Gastrocnemius medialis (tissue), 4 donors: Measurements from ENCODE around the gene TMEM117. TPM values are rescaled to one million over a fixed set of nuclear protein-coding genes. Genes with fewer than 3 reads are reported as not detected.

Experiments
- ATAC-seq, 2 donors: fragments of 150-250 bp; one replicate each; pipeline ENCODE4 v1.9.1; 2016
- DNase-seq, 2 donors: peaks; one replicate each; pipeline ENCODE4 v3.0.0-alpha.2; 2019
- H3K27ac ChIP-seq, 4 donors: fragments of 200-600 bp; sonication (generic); 1 replicate in 1 of 4; 2 replicates in 3 of 4; pipeline ENCODE4 v1.5.1; 2016 to 2018; ENCODE audit warnings: mild to moderate bottlenecking in 2 of 4, moderate library complexity in 1 of 4
- H3K27me3 ChIP-seq, 3 donors: fragments of 200-600 bp; sonication (generic) in 2 of 3; 1 replicate in 1 of 3; 2 replicates in 2 of 3; pipeline versions ENCODE4 v1.5.1 to v1.6.0; 2016 to 2019; ENCODE audit warnings: mild to moderate bottlenecking in 1 of 3, moderate library complexity in 1 of 3
- H3K36me3 ChIP-seq, 2 donors: fragments of 200-600 bp; sonication (generic) in 1 of 2; one replicate each; pipeline ENCODE4 v1.5.1; 2017 to 2018
- H3K4me1 ChIP-seq, 2 donors: fragments of 200-600 bp; sonication (generic) in 1 of 2; one replicate each; pipeline ENCODE4 v1.5.1; 2016 to 2017; ENCODE audit warnings: mild to moderate bottlenecking in 2 of 2
- H3K4me3 ChIP-seq, 4 donors: fragments of 200-600 bp; sonication (generic) in 3 of 4; 1 replicate in 1 of 4; 2 replicates in 3 of 4; pipeline ENCODE4 v1.5.1; 2016 to 2019; ENCODE audit warnings: mild to moderate bottlenecking in 2 of 4
- H3K9me3 ChIP-seq, 3 donors: fragments of 200-600 bp; sonication (generic) in 2 of 3; 1 replicate in 1 of 3; 2 replicates in 2 of 3; pipeline ENCODE4 v1.5.1; 2016 to 2019
- POLR2A ChIP-seq, 2 donors: fragments of 450-650 bp; IDR thresholded peaks; one replicate each; pipeline ENCODE4 v1.6.1; 2017; ENCODE audit warnings: antibody characterized with exemption in 2 of 2, mild to moderate bottlenecking in 2 of 2, moderate library complexity in 2 of 2
- in situ Hi-C, 4 donors: fragments of 200-750 bp; cut with MboI; loops; one replicate each; pipeline versions ENCODE4 v1.15.0 to v1.8.0; 2017; ENCODE audit warnings: low sequenced_read_pairs in 4 of 4
- intact Hi-C: fragments of 100-400 bp; cut with DNase I; formaldehyde crosslinking; loops from one replicate; pipeline ENCODE4 v1.15.1; 2023; ENCODE audit warnings: low total_unique reads
- total RNA-seq, 4 donors: library from RNA; depleted of rRNA; stranded (reverse); fragments of >200 nt; gene quantifications; one replicate each; pipeline versions ENCODE4 v1.1.0 to v1.2.3, GENCODE V29; 2016
- TF ChIP-seq, protein P1 (sequence below), 5 experiments: fragments of 450-650 bp in 3 of 5; fragments of 200-600 bp in 2 of 5; sonication (generic) in 2 of 5; IDR thresholded peaks in 4 of 5; conservative IDR thresholded peaks in 1 of 5; 1 replicate in 4 of 5; 2 replicates in 1 of 5; pipeline ENCODE4 v1.5.1; 2016 to 2019; ENCODE audit warnings: antibody characterized with exemption in 5 of 5, mild to moderate bottlenecking in 3 of 5, moderate library complexity in 3 of 5

Gene TMEM117
- total RNA-seq, 4 donors from 2014 or later: 3.5 to 19.4 (median 6.1) TPM

GRCh38 chr12:43824207-43824775 is 11.6 kb upstream of the TMEM117 start:
- in situ Hi-C loops (no loop called here), intact Hi-C loops (no loop called here)
- Histone ChIP-seq H3K9me3 (no peaks in the 10 kb centered on the region), H3K27ac (no peak overlapping the region), H3K27me3 (no peaks in the 10 kb centered on the region), H3K4me3 (no peak overlapping the region), H3K4me1 (no peaks in the 10 kb centered on the region), H3K36me3 (no peaks in the 10 kb centered on the region)
- ATAC-seq (no peak), DNase-seq (no peak)
- TF ChIP-seq POLR2A (IDR thresholded peaks at IDR 0.05): no peak

GRCh38 chr12:43826681-43827080 is 9.2 kb upstream of the TMEM117 start:
- ATAC-seq (no peak), DNase-seq (no peak)
- no peaks in the 10 kb centered on the region for H3K4me1 ChIP-seq
- no peak overlapping the region for H3K27ac ChIP-seq
- H3K4me3 ChIP-seq: no peak overlapping the region
- no peaks in the 10 kb centered on the region for H3K9me3 ChIP-seq
- H3K27me3 ChIP-seq: no peaks in the 10 kb centered on the region
- intact Hi-C loops (no loop called here), in situ Hi-C loops (no loop called here)
- H3K36me3 ChIP-seq: no peaks in the 10 kb centered on the region
- TF ChIP-seq, protein P1, sequence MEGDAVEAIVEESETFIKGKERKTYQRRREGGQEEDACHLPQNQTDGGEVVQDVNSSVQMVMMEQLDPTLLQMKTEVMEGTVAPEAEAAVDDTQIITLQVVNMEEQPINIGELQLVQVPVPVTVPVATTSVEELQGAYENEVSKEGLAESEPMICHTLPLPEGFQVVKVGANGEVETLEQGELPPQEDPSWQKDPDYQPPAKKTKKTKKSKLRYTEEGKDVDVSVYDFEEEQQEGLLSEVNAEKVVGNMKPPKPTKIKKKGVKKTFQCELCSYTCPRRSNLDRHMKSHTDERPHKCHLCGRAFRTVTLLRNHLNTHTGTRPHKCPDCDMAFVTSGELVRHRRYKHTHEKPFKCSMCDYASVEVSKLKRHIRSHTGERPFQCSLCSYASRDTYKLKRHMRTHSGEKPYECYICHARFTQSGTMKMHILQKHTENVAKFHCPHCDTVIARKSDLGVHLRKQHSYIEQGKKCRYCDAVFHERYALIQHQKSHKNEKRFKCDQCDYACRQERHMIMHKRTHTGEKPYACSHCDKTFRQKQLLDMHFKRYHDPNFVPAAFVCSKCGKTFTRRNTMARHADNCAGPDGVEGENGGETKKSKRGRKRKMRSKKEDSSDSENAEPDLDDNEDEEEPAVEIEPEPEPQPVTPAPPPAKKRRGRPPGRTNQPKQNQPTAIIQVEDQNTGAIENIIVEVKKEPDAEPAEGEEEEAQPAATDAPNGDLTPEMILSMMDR (IDR thresholded peaks at IDR 0.05 in 4 of 5, conservative IDR thresholded peaks at IDR 0.05 in 1 of 5): no peak
- TF ChIP-seq POLR2A (IDR thresholded peaks at IDR 0.05): no peak

DNA sequence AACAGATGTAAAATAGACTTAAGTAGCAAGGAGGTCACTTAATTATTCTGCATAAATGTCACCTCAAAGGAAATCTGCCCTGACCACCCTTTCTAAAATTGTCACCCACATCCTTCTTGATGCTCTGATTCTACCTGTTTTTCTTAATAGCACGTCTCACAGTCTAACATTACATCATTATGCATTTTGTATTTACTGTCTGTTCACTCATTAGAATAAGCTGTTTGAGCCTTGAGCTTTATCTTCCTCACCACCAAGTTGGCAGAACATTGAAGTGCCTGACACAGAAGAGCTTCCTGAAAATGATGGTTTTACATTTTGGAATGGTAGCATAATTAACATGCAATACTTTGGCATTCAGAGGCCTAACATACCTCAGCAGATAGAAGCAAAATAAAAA is 8.8 kb upstream of the TMEM117 start:
- ATAC-seq (no peak), DNase-seq (no peak)
- no peaks in the 10 kb centered on the region for H3K9me3 ChIP-seq
- H3K27me3 ChIP-seq: no peaks in the 10 kb centered on the region
- no peak overlapping the region for H3K4me3 ChIP-seq
- in situ Hi-C loops (no loop called here), intact Hi-C loops (no loop called here)
- TF ChIP-seq, protein P1 (IDR thresholded peaks at IDR 0.05 in 4 of 5, conservative IDR thresholded peaks at IDR 0.05 in 1 of 5): no peak
- no peak for TF ChIP-seq POLR2A (IDR thresholded peaks at IDR 0.05)
- H3K27ac ChIP-seq: no peak overlapping the region
- H3K36me3 ChIP-seq: no peaks in the 10 kb centered on the region
- H3K4me1 ChIP-seq: no peaks in the 10 kb centered on the region

DNA sequence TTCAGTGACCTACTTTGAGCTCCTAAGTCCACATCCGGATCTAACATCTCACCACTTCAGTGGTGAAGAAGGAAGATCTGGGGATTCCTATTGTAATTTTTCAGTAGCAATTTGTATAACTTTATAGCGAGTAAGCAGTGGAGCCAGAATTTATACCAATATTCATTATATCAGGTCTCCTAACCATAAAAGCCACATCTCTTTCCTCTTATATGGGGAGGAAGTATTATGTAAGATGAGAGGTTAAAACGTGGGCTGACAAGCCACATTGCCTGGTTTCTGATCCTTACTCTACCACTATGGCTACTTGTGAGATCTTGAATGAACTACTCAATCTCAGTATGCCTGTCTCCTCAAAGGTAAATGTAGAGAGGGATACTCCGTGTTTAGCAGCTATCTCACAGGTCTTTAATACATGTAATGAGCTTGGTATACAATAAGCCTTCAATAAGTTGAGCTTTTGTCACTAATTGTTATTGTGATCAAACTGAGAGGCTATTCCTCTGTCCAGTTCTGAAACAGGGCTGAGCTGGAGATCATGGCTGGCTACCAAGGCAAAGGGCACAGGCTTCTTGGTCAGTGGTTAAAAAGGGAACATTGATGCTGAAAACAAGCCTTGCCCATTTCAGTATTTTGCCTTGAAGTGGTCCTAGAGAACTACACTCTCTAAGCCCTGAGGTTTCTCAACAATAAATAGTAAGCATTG is 3.3 kb upstream of the TMEM117 start:
- intact Hi-C loops: no loop called here
- DNase-seq: no peak
- Histone ChIP-seq H3K4me1 (peaks cover 0 to 15% of the 10 kb centered on the region in 2 donors), H3K9me3 (no peaks in the 10 kb centered on the region), H3K27me3 (no peaks in the 10 kb centered on the region), H3K4me3 (no peak overlapping the region), H3K27ac (no peak overlapping the region), H3K36me3 (no peaks in the 10 kb centered on the region)
- TF ChIP-seq, protein P1 (IDR thresholded peaks at IDR 0.05 in 4 of 5, conservative IDR thresholded peaks at IDR 0.05 in 1 of 5): no peak
- ATAC-seq: no peak
- in situ Hi-C loops: no loop called here

DNA sequence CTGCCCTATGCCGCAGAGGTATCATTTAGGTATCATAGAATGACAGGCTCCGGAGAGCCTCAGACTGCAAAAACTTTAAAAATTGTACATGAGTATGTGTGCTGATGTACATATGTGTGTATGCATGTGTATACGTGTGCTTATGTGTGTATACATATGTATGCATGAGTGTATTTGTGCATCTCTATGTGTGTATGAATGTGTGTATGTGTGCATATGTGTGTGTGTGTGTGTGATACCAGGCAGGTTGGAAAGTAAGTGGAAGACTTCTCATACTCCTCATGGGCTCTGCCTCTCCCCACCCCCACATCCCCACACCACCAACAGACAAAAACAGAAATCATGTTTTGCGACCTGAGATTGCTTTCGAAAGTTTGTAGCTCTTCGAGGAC is 621 bp upstream of the TMEM117 start:
- H3K27me3 ChIP-seq: no peaks in the 10 kb centered on the region
- peak overlapping the region; percentile 67 to 87 (median 70) for H3K4me3 ChIP-seq
- no peak for TF ChIP-seq POLR2A (IDR thresholded peaks at IDR 0.05)
- TF ChIP-seq, protein P1 (IDR thresholded peaks at IDR 0.05 in 4 of 5, conservative IDR thresholded peaks at IDR 0.05 in 1 of 5): no peak
- in situ Hi-C loops (no loop called here), intact Hi-C loops (no loop called here)
- H3K36me3 ChIP-seq: no peaks in the 10 kb centered on the region
- H3K4me1 ChIP-seq: peaks cover 0 to 15% of the 10 kb centered on the region in 2 donors
- H3K9me3 ChIP-seq: no peaks in the 10 kb centered on the region
- H3K27ac ChIP-seq: peak overlapping the region; percentile 82 to 96 (median 93)
- peak in 1 of 2 donors; percentile 16 for ATAC-seq
- no peak for DNase-seq
